Transverse colon (tissue), 3 donors: ENCODE measurements around the gene CSRP3.

Experiments used
- POLR2A ChIP-seq: fragments of 450-650 bp; IDR thresholded peaks from one replicate; pipeline ENCODE4 v1.6.1; 2016; ENCODE audit warnings: antibody characterized with exemption, mild to moderate bottlenecking, moderate library complexity
- TF ChIP-seq, protein P1 (sequence below), 5 experiments: fragments of 200-600 bp in 3 of 5; fragments of 450-650 bp in 2 of 5; sonication (generic) in 3 of 5; IDR thresholded peaks; 1 replicate in 2 of 5; 2 replicates in 3 of 5; pipeline ENCODE4 v1.5.1; 2016 to 2017; ENCODE audit warnings: antibody characterized with exemption in 5 of 5, inconsistent platforms in 3 of 5, mild to moderate bottlenecking in 2 of 5, moderate library complexity in 1 of 5

DNA sequence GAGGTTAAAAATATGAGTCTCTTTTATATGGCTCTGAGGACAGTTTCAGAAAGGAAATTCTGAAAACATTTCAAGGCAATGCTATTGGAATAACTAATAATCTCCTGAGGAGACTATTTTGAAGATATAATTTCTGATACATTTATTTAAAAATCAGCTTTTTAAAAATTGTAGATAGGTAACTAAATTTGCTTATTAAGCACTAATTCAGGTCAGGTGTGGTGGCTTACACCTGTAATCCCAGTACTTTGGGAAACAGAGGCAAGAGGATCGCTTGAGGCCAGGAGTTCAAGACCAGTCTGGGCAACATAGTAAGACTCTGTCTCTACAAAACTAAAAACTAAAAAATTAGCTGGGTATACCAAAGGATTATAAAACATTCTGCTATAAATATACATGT is 67.8 kb downstream of the CSRP3 start:
- TF ChIP-seq, protein P1, sequence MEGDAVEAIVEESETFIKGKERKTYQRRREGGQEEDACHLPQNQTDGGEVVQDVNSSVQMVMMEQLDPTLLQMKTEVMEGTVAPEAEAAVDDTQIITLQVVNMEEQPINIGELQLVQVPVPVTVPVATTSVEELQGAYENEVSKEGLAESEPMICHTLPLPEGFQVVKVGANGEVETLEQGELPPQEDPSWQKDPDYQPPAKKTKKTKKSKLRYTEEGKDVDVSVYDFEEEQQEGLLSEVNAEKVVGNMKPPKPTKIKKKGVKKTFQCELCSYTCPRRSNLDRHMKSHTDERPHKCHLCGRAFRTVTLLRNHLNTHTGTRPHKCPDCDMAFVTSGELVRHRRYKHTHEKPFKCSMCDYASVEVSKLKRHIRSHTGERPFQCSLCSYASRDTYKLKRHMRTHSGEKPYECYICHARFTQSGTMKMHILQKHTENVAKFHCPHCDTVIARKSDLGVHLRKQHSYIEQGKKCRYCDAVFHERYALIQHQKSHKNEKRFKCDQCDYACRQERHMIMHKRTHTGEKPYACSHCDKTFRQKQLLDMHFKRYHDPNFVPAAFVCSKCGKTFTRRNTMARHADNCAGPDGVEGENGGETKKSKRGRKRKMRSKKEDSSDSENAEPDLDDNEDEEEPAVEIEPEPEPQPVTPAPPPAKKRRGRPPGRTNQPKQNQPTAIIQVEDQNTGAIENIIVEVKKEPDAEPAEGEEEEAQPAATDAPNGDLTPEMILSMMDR (IDR thresholded peaks at IDR 0.05), result no peak
- no peak for TF ChIP-seq POLR2A
